B cell (primary cell): Measurements from ENCODE around the gene ORAI2. TPM values are rescaled to one million over a fixed set of nuclear protein-coding genes. Genes with fewer than 3 reads are reported as not detected.

Source experiments
- ATAC-seq: fragments of 200-7000 bp; cut with Tn5 transposase; one replicate; pipeline ENCODE4 v1.10.0; 2021; ENCODE audit warnings: low read depth, mild to moderate bottlenecking, moderate number of reproducible peaks, moderate library complexity
- CTCF ChIA-PET: fragments of 350-600 bp; sonication (Branson Sonifier 250); formaldehyde crosslinking; loops from one replicate; lab custom pipeline; 2021; ENCODE audit warnings: antibody characterized with exemption, inconsistent platforms; lab: Charles Lee
- POLR2A ChIA-PET: fragments of 350-600 bp; sonication (Branson Sonifier 250); formaldehyde crosslinking; loops from one replicate; lab custom pipeline; 2021; ENCODE audit warnings: antibody characterized with exemption; lab: Charles Lee
- DNase-seq: peaks from one replicate; pipeline ENCODE4 v3.0.0; 2013
- H2AFZ ChIP-seq: 2 replicates; pipeline ENCODE4 v1.6.1; 2012; ENCODE audit warnings: mild to moderate bottlenecking, low read depth, low read length; ENCODE audit not compliant: insufficient read depth, poor library complexity, severe bottlenecking
- H3K27ac ChIP-seq, 2 donors: 1 replicate in 1 of 2; 2 replicates in 1 of 2; pipeline ENCODE4 v1.5.1; 2012 to 2013; ENCODE audit warnings: low read length in 2 of 2, mild to moderate bottlenecking in 2 of 2, moderate library complexity in 1 of 2
- H3K27me3 ChIP-seq, 4 experiments: fragments of 200-600 bp in 1 of 4; sonication (generic) in 1 of 4; replicated peaks in 1 of 4; 1 replicate in 2 of 4; 2 replicates in 2 of 4; pipeline versions ENCODE4 v1.6.1 to v1.7.0; 2013 to 2016; ENCODE audit warnings: low read length in 3 of 4, mild to moderate bottlenecking in 2 of 4, mixed read lengths in 1 of 4, moderate library complexity in 1 of 4; ENCODE audit not compliant: insufficient read depth in 4 of 4, control insufficient read depth in 3 of 4; ENCODE audit errors: control extremely low read depth in 1 of 4
- H3K36me3 ChIP-seq, 2 experiments: replicated peaks in 1 of 2; 1 replicate in 1 of 2; 2 replicates in 1 of 2; pipeline versions ENCODE4 v1.6.1 to v1.7.1; 2013; ENCODE audit warnings: low read length in 1 of 2; ENCODE audit not compliant: insufficient read depth in 2 of 2, control insufficient read depth in 1 of 2; ENCODE audit errors: control extremely low read depth in 1 of 2, extremely low read depth in 1 of 2
- H3K4me1 ChIP-seq, 2 donors: fragments of 200-600 bp in 1 of 2; sonication (generic) in 1 of 2; 1 replicate in 1 of 2; 2 replicates in 1 of 2; pipeline versions ENCODE4 v1.5.1 to v1.6.1; 2013 to 2017; ENCODE audit warnings: low read length in 2 of 2; ENCODE audit not compliant: control insufficient read depth in 2 of 2, insufficient read depth in 2 of 2
- H3K4me2 ChIP-seq: replicated peaks from 2 replicates; pipeline ENCODE3; 2012; ENCODE audit warnings: mild to moderate bottlenecking, low read depth, low read length; ENCODE audit not compliant: poor library complexity, severe bottlenecking
- H3K4me3 ChIP-seq, 5 experiments: fragments of 200-600 bp in 1 of 5; sonication (generic) in 1 of 5; 1 replicate in 3 of 5; 2 replicates in 2 of 5; pipeline versions ENCODE4 v1.5.1 to v1.7.0; 2011 to 2016; ENCODE audit warnings: low read length in 4 of 5, mild to moderate bottlenecking in 4 of 5, low read depth in 2 of 5, control low read depth in 1 of 5, moderate library complexity in 1 of 5; ENCODE audit not compliant: insufficient read depth in 1 of 5; ENCODE audit errors: control extremely low read depth in 1 of 5, extremely low read depth in 1 of 5
- H3K79me2 ChIP-seq: fragments of 200-600 bp; sonication (generic); one replicate; pipeline ENCODE4 v1.6.0; 2016; ENCODE audit warnings: low read length; ENCODE audit not compliant: control insufficient read depth, insufficient read depth
- H3K9ac ChIP-seq: fragments of 200-600 bp; sonication (generic); 2 replicates; pipeline ENCODE4 v1.6.1; 2017; ENCODE audit warnings: mild to moderate bottlenecking, low read length, moderate library complexity
- H3K9me3 ChIP-seq, 3 donors: one replicate each; pipeline versions ENCODE4 v1.6.1 to v1.7.1; 2013; ENCODE audit warnings: low read length in 2 of 3; ENCODE audit not compliant: control insufficient read depth in 2 of 3, insufficient read depth in 1 of 3; ENCODE audit errors: control extremely low read depth in 1 of 3
- H4K20me1 ChIP-seq: 2 replicates; pipeline ENCODE4 v1.6.0; 2012; ENCODE audit warnings: mild to moderate bottlenecking, low read length; ENCODE audit not compliant: insufficient read depth, control insufficient read depth, poor library complexity, severe bottlenecking
- H3K27ac Mint-ChIP-seq: one replicate; pipeline ENCODE4 v1.8.0; 2021; ENCODE audit warnings: mixed read lengths
- H3K27me3 Mint-ChIP-seq: one replicate; pipeline ENCODE4 v1.8.0; 2021; ENCODE audit warnings: mixed read lengths
- H3K4me1 Mint-ChIP-seq: one replicate; pipeline ENCODE4 v1.8.0; 2021; ENCODE audit warnings: mixed read lengths
- H3K4me3 Mint-ChIP-seq: one replicate; pipeline ENCODE4 v1.8.0; 2021; ENCODE audit warnings: mixed read lengths
- H3K9me3 Mint-ChIP-seq: one replicate; pipeline ENCODE4 v1.8.0; 2022; ENCODE audit warnings: mixed read lengths; ENCODE audit not compliant: insufficient read depth
- EZH2 ChIP-seq: IDR thresholded peaks from 2 replicates; pipeline ENCODE4 v1.6.1; 2012; ENCODE audit warnings: borderline replicate concordance, low read depth, mild to moderate bottlenecking, moderate library complexity, low read length; ENCODE audit not compliant: insufficient read depth, poor library complexity, severe bottlenecking
- WGBS: methylation state at CpG from one replicate; pipeline ENCODE4 v1.1.5; 2013; ENCODE audit warnings: missing lambda C conversion rate; ENCODE audit not compliant: insufficient coverage; 5-methylcytosine and 5-hydroxymethylcytosine counted together
- intact Hi-C: fragments of 100-400 bp; cut with micrococcal nuclease; formaldehyde crosslinking; loops from one replicate; pipeline ENCODE4 v1.10.0; 2022
- polyA plus RNA-seq: library from polyadenylated mRNA; depleted of rRNA; stranded (reverse); fragments of >200 nt; gene quantifications from 2 replicates; pipeline ENCODE4 v1.2.3, GENCODE V29; 2012
- total RNA-seq, 2 donors: library from RNA; stranded (reverse); fragments of 120-200 nt in 1 of 2; gene quantifications; 1 replicate in 1 of 2; 2 replicates in 1 of 2; pipeline versions ENCODE4 v1.2.3 to v1.2.4, GENCODE V29; 2013 to 2022
- TF ChIP-seq, protein P1 (sequence below): fragments of 200-600 bp; IDR thresholded peaks from one replicate; pipeline ENCODE4 v1.8.0; 2022; ENCODE audit warnings: antibody characterized with exemption, mild to moderate bottlenecking

Gene ORAI2
- total and polyA plus RNA-seq, 2 donors (not counting 1 experiment from before 2014, with no cell fraction given), result 177 to 450 TPM

DNA sequence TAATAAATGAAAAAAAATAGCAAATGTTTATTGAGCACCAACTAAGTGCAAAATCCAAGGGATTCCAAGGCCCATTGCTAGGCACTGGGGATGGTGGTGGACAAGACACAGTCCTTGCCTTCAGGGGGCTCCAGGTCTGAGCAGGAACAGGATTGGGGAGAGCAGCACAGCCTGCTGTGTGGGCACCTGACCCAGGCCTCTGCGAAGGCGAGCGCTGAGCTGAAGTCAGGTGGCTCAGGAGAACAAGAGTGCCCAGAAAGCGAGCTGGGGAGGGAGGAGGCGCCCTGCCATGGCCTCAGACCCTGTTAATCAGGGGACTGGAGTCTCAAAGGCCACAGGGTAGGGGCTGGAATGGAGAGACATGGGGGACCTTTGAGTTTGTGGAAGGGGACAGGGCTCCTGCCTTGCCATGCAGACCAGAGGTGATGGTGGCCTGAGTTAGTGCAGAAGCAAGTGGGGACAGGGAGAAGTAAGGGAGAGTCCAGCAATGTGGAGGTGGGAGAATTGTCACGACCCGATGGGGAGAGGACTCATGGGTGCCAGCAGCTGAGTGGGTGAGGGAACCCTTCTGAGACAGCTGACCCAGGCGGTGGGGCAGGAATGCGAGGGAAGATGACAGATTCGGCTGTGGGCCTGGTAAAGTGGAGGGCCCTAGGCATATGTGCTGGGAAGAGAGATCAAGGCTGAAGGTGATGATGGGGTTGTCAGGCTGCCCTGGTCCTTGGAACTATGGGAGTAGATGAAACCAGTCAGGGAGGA is 4.1 kb upstream of the ORAI2 start:
- ATAC-seq (no peak), DNase-seq (no peak)
- peaks cover 41% of the 10 kb centered on the region for H3K79me2 ChIP-seq
- H3K4me2 ChIP-seq, result peak overlapping the region; percentile 13
- H3K27me3 Mint-ChIP-seq, result no peaks in the 10 kb centered on the region
- H3K4me3 ChIP-seq, result no peak overlapping the region
- H3K4me1 Mint-ChIP-seq, result peaks cover 78% of the 10 kb centered on the region
- TF ChIP-seq, protein P1, sequence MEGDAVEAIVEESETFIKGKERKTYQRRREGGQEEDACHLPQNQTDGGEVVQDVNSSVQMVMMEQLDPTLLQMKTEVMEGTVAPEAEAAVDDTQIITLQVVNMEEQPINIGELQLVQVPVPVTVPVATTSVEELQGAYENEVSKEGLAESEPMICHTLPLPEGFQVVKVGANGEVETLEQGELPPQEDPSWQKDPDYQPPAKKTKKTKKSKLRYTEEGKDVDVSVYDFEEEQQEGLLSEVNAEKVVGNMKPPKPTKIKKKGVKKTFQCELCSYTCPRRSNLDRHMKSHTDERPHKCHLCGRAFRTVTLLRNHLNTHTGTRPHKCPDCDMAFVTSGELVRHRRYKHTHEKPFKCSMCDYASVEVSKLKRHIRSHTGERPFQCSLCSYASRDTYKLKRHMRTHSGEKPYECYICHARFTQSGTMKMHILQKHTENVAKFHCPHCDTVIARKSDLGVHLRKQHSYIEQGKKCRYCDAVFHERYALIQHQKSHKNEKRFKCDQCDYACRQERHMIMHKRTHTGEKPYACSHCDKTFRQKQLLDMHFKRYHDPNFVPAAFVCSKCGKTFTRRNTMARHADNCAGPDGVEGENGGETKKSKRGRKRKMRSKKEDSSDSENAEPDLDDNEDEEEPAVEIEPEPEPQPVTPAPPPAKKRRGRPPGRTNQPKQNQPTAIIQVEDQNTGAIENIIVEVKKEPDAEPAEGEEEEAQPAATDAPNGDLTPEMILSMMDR, result no peak
- no peak for TF ChIP-seq EZH2
- peak overlapping the region; percentile 38 to 100 for H3K27ac ChIP-seq
- intact Hi-C loops, result loop anchor here (10.0 kb wide), 1 partner anchor 125 kb away; no protein-coding TSS in a partner anchor
- H3K4me1 ChIP-seq, result peaks cover 85 to 91% of the 10 kb centered on the region in 2 donors
- no peaks in the 10 kb centered on the region for H3K36me3 ChIP-seq
- WGBS, result 100% methylated on average over 10 of the region's 10 CpGs
- no peak overlapping the region for H3K9ac ChIP-seq
- peaks cover 0 to 8% (median 0%) of the 10 kb centered on the region in 3 donors for H3K9me3 ChIP-seq
- no peaks in the 10 kb centered on the region for H4K20me1 ChIP-seq
- ChIA-PET CTCF (interaction anchor here (1.4 to 46.3 kb wide), 3 partner anchors 18 to 21 kb away, joined by 3 to 1182 read pairs (median 3); no protein-coding TSS in a partner anchor), POLR2A (interaction anchor here (0.7 to 13.6 kb wide), 3 partner anchors 9 to 12 kb away, joined by 3 to 223 read pairs (median 13); no protein-coding TSS in a partner anchor)
- no peaks in the 10 kb centered on the region for H3K27me3 ChIP-seq
- no peaks in the 10 kb centered on the region for H3K9me3 Mint-ChIP-seq
- H3K27ac Mint-ChIP-seq, result peak overlapping the region; percentile 96
- H3K4me3 Mint-ChIP-seq, result peak overlapping the region; percentile 67
- H2AFZ ChIP-seq, result no peak overlapping the region
